Measurements from ENCODE around the gene PIP5K1B. TPM values are rescaled to one million over a fixed set of nuclear protein-coding genes. Genes with fewer than 3 reads are reported as not detected.

Gene PIP5K1B
- total RNA-seq, 1 experiment from 2014 or later, result 10.3 TPM

- ChIA-PET CTCF (no interaction called here), POLR2A (no interaction called here)
- no peaks in the 10 kb centered on the region for H3K27me3 Mint-ChIP-seq (ENCODE audit: insufficient read depth, unreplicated experiment)
- H3K4me1 Mint-ChIP-seq (ENCODE audit: low read depth, unreplicated experiment), result no peaks in the 10 kb centered on the region
- no peaks in the 10 kb centered on the region for H3K27me3 ChIP-seq (replicated peaks; ENCODE audit: control insufficient read depth, insufficient read depth, low read length)
- no peak overlapping the region for H3K4me3 ChIP-seq (ENCODE audit: low read depth, low read length)
- H3K36me3 Mint-ChIP-seq (ENCODE audit: insufficient read depth, unreplicated experiment), result peaks cover 6% of the 10 kb centered on the region
- no peaks in the 10 kb centered on the region for H3K9me3 Mint-ChIP-seq (ENCODE audit: unreplicated experiment)
- DNase-seq, result no peak
- H3K4me3 Mint-ChIP-seq (ENCODE audit: unreplicated experiment), result no peak overlapping the region
- TF ChIP-seq CTCF (IDR thresholded peaks at IDR 0.05; ENCODE audit: insufficient read depth in 1 of 2, low read depth in 1 of 2, low read length in 1 of 2, severe bottlenecking in 1 of 2, unreplicated experiment in 1 of 2), result no peak
- H3K27ac Mint-ChIP-seq (ENCODE audit: unreplicated experiment), result no peak overlapping the region
- intact Hi-C loops (cut with micrococcal nuclease; ENCODE audit: unreplicated experiment), result no loop called here
- no peaks in the 10 kb centered on the region for H3K9me3 ChIP-seq
- no TSS peak for BruUV-seq (replicated peaks)
- no peaks in the 10 kb centered on the region for H3K4me1 ChIP-seq
- H3K36me3 ChIP-seq (ENCODE audit: control insufficient read depth, insufficient read depth, low read length), result no peaks in the 10 kb centered on the region
Measured at GRCh38 chr9:68859347-68859746, 154.3 kb downstream of the PIP5K1B start.

DNA sequence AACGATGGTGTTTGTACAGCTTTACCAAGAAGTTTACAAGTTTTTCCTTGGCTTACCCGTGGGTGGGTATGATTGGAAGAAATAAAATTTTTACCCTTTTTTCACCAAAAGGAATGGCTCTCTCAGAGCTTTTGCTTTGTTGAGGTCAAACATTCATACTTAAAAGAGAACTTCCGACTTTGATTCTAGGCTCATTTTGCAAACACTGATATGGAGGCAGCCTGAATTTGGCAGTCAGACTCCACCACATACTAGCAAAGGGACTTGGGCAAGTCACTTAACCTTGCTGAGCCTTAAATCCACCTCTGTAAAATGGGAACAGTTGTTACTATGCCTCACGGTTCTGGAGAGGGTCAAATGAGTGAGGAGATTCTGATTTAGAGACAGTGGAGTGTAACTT, 155.4 kb downstream of the PIP5K1B start:
- H3K27me3 Mint-ChIP-seq (ENCODE audit: insufficient read depth, unreplicated experiment), result no peaks in the 10 kb centered on the region
- H3K9me3 Mint-ChIP-seq (ENCODE audit: unreplicated experiment), result no peaks in the 10 kb centered on the region
- Histone ChIP-seq H3K27me3 (replicated peaks; ENCODE audit: control insufficient read depth, insufficient read depth, low read length) (no peaks in the 10 kb centered on the region), H3K4me1 (no peaks in the 10 kb centered on the region), H3K4me3 (ENCODE audit: low read depth, low read length) (no peak overlapping the region), H3K9me3 (no peaks in the 10 kb centered on the region), H3K36me3 (ENCODE audit: control insufficient read depth, insufficient read depth, low read length) (no peaks in the 10 kb centered on the region)
- H3K36me3 Mint-ChIP-seq (ENCODE audit: insufficient read depth, unreplicated experiment), result peaks cover 6% of the 10 kb centered on the region
- H3K27ac Mint-ChIP-seq (ENCODE audit: unreplicated experiment), result no peak overlapping the region
- intact Hi-C loops (cut with micrococcal nuclease; ENCODE audit: unreplicated experiment), result no loop called here
- CTCF ChIA-PET, result no interaction called here
- H3K4me3 Mint-ChIP-seq (ENCODE audit: unreplicated experiment), result no peak overlapping the region
- TF ChIP-seq CTCF (IDR thresholded peaks at IDR 0.05; ENCODE audit: insufficient read depth in 1 of 2, low read depth in 1 of 2, low read length in 1 of 2, severe bottlenecking in 1 of 2, unreplicated experiment in 1 of 2), result no peak
- no peak for DNase-seq
- H3K4me1 Mint-ChIP-seq (ENCODE audit: low read depth, unreplicated experiment), result no peaks in the 10 kb centered on the region
- POLR2A ChIA-PET, result no interaction called here
- BruUV-seq (replicated peaks), result no TSS peak

DNA sequence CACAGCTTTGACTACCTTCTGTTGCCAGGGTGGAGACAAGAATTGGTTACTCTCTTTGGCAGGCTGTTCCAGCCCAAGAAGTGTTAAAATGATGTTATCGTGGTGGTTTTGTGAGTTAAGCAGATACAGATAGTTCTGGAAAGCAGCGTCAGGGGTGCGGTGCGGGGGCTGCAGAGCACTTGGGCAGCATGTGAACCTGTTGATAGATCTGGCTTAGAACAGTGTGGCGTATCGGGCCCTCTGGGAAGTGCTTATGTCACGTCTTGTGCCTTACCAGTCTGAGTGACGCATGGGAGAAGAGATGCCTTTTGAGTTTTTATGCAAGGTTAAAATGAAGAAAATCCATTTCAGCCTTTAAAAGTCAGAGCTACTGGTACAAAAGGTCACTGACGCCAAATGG, 156.4 kb downstream of the PIP5K1B start:
- DNase-seq, result no peak
- no peak overlapping the region for H3K4me3 Mint-ChIP-seq (ENCODE audit: unreplicated experiment)
- TF ChIP-seq CTCF (IDR thresholded peaks at IDR 0.05; ENCODE audit: insufficient read depth in 1 of 2, low read depth in 1 of 2, low read length in 1 of 2, severe bottlenecking in 1 of 2, unreplicated experiment in 1 of 2), result no peak
- H3K9me3 Mint-ChIP-seq (ENCODE audit: unreplicated experiment), result no peaks in the 10 kb centered on the region
- no TSS peak for BruUV-seq (replicated peaks)
- Histone ChIP-seq H3K4me3 (ENCODE audit: low read depth, low read length) (no peak overlapping the region), H3K36me3 (ENCODE audit: control insufficient read depth, insufficient read depth, low read length) (no peaks in the 10 kb centered on the region), H3K27me3 (replicated peaks; ENCODE audit: control insufficient read depth, insufficient read depth, low read length) (no peaks in the 10 kb centered on the region), H3K9me3 (no peaks in the 10 kb centered on the region), H3K4me1 (no peaks in the 10 kb centered on the region)
- ChIA-PET POLR2A (no interaction called here), CTCF (no interaction called here)
- no peak overlapping the region for H3K27ac Mint-ChIP-seq (ENCODE audit: unreplicated experiment)
- H3K36me3 Mint-ChIP-seq (ENCODE audit: insufficient read depth, unreplicated experiment), result peaks cover 10% of the 10 kb centered on the region
- intact Hi-C loops (cut with micrococcal nuclease; ENCODE audit: unreplicated experiment), result no loop called here
- no peaks in the 10 kb centered on the region for H3K4me1 Mint-ChIP-seq (ENCODE audit: low read depth, unreplicated experiment)
- H3K27me3 Mint-ChIP-seq (ENCODE audit: insufficient read depth, unreplicated experiment), result no peaks in the 10 kb centered on the region

Data from Caco-2 (cell line).